ENCODE results near the gene ATG13.

ATG13 gene

DNA sequence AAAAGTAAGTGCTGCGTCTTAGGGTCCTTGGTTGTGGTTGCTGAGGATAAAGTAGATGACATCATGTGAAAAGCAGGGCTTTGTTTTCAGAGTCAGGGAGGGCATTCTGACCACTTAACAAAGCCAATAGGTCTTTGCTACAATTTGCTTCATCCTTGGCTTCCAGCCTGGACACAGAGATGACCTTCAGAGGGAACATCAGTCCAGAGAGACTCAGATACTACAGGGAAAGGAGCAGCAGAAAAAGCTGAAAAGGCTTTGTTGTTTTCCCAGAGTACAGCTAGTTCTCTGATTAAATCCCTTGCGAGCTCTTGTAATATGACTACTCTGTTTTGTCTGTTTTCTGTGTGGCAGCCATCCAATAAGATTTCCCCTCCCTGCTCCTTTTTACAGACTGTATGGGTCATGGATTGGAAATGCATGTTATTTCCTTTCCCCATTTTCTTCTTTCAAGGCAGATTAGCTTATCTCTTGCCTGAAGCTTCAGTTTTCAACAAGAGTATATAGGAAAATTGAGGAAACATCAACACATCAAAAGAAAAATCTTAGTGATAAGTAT lies 31.9 kb downstream of the ATG13 start:
- DNase-seq: no peak

GRCh38 chr11:46655631-46656030 lies 38.3 kb downstream of the ATG13 start:
- DNase-seq: no peak

DNA sequence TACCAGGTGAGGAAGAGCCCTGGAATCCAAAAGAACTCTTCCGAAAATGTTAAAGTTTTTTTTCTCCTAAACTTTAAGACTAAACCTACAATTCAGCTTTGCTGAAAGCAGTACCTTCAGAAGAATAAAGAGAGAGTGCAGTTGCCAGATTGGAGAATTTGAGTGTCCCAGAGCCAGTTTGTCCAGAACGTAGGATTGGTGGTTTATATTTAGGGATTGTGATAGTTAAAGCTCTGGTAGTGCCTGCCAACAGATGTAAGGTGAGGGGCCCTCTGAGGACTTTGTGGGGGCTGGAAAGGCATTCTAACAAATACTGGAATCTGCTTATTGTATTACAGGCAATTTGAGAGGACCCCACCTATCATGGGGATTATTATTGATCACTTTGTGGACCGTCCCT lies 39.8 kb downstream of the ATG13 start:
- no peak for DNase-seq

DNA sequence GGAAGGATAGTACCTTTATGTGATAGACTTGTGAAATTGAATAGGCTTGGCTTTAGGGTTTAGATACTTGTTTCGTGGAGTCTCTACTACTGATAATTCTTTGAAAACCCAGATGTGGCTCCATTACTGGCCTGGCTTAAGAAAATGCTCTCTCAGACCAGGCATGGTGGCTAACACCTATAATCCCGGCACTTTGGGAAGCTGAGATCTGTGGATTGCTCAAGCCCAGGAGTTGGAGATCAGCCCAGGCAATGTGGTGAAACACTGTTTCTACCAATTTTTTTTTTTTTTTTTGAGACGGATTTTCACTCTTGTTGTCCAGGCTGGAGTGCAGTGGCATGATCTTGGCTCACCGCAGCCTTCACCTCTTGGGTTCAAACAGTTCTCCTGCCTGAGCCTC lies 40.9 kb downstream of the ATG13 start:
- DNase-seq: no peak

DNA sequence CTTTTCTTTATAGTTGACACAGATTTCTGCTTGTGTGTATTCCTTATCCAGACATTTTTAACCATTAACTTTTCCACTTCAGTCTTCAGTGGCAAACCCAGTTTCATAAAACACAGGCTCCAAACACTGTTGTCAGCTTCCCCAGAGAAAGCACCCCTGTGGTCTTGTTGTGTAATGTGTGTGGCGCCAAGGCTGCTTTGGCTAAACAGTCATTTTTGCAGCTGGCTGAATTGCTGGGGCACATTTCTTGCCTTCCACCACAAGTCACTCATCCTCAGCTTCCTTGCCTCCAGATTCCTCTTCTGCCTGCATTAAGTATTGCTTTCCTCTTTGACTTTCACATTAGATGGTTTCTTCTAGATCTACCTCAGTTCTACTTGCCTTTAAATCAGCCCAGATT lies 42.6 kb downstream of the ATG13 start:
- peak; percentile 21 to 34 (median 27) for DNase-seq

- DNase-seq: no peak
Observed at GRCh38 chr11:46661836-46662235, 44.5 kb downstream of the ATG13 start.

DNA sequence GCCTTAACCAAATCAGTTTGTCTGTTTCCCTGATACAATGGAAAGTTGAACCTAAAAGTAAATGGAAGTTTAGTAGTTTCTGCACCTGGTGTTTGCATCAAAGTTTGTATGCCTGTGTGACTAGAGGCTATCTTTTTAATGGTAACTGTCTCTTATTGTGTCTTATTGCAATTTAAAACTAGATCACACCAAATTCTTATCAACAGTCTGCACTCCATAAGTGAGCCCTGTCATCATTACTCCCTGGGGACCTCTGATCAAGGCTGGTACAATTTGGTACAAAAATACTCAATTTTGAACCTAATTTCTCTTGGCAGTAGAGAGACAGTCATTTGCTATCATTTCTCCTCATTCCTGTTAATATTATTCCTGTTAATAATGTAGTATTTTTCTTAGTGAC lies 45.0 kb downstream of the ATG13 start:
- DNase-seq: no peak

- no peak for DNase-seq
Observed at GRCh38 chr11:46663277-46663940, 46.1 kb downstream of the ATG13 start.

DNA sequence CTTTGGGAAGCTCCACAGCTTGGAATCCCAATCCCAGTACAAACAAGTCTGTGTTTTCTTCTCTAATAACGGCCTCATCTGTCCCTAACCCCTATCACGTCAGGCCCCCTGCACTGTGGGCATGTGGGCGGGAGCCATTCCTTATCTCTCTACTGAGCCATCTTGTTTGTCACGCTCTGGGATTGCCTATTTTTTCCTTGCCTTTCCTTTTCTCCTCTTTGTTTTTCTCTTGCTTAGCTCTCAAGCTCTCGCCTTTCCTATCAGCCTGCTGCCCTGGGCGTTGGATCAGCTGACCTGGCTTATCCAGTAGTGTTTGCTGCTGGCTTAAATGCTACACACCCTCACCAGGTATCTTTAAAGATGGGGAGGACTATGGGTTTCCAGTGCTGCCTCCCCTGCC lies 47.3 kb downstream of the ATG13 start:
- DNase-seq: no peak

GRCh38 chr11:46665356-46665755 lies 48.0 kb downstream of the ATG13 start:
- no peak for DNase-seq

GRCh38 chr11:46666516-46666915 lies 49.2 kb downstream of the ATG13 start:
- no peak for DNase-seq

DNA sequence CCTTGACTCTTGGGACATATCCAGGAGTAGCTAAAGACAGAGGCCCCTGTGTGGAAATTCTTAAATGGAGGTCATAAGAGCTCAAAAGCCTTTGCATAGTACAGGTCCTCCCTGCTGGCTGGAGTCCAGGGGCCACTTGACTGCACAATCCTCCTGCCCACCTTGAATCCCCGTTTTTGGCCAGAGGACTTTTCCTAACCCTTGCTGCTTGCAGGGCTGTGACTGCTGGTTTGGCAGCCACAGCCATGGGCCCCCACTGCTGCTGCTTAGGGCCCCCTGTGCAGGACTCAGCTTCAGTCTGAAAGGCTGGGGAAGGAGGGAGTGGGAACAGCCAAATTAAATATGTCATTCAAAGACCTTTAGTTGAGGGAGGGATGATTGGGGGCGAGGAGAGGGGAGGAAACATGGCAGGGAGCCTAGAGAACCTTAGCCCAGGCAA lies 49.7 kb downstream of the ATG13 start:
- no peak for DNase-seq

DNA sequence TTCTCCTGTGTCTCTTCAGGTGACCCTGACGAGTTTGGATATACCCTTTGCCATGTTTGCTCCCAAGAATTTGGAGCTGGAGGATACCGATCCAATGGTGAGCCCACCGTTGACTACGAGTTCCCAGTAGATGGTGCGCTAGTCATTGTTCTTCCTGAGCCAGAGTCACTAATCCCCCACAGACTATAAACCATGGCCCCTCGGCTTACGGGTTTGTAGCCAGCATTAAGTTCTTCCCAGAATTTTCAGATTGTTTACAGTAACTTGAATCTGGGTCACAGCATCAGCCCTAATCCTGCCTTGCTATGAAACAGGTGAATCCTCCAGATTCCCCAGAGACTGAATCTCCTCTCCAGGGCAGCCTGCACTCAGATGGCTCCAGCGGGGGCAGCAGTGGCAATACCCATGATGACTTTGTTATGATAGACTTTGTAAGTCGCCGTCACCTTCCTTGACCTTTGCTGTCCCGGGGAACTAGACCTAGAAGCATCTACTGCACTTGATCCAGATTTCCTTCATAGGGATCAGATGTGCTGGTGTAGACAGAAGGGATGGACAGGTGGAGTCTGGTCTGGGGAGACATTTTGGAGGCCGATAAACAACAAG lies 51.2 kb downstream of the ATG13 start:
- no peak for DNase-seq

DNA sequence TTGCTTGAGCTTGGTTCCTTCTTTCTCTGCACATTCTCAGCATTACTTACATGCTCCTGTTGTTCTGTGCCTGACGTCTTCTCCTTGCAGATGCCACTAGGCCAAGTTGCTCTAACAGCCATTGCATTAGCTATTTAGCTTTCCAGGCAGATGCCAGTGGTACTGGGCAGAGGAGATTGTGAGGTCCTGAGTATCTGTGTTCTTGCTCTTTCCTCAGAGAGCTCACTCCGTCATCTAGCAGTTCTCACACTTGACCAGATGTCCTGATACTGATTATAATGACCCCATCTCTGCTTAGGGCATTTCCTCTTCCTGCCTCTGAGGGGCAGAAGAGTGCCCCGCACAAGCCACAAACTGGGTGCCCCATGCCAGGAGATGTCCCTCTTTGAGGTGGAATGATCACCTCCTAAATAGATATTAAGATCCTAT lies 52.4 kb downstream of the ATG13 start:
- DNase-seq: peak; percentile 26 to 35 (median 26)

DNA sequence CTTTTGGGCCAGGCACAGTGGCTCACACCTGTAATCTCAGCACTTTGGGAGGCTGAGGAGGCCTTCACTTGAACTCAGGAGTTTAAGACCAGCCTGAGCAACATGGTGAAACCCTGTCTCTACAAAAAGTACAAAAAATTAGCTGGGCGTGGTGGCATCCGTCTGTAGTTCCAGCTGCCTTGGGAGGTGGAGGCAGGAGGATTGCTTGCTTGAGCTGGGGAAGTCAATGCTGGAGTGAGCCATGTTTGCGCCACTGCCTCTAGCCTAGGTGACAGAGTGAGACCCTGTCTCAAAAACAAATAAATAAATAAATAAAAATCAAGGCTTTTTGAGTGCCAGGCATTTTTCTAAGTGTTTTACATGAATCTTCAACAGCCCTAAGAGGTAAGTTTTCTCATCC lies 53.2 kb downstream of the ATG13 start:
- peak in 1 of 3 donors; percentile 3 for DNase-seq

DNA sequence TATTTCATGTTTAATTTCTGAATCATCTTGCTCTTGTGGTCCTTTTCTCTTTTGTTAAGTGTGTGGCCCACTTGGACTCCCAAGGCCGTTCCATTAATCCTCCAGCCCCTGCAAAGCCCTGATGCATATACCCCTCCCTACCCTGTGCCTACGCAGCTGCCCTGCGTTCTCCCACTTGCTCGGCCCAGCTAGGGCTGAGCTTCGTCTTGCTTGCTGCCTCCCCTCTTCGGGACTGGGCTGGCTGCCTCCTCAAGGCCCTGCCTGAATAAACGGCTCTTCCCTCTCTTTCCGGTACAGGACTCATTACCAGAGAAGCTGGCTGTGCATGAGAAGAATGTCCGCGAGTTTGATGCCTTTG lies 54.6 kb downstream of the ATG13 start:
- DNase-seq: no peak

- peak in 1 of 3 donors; percentile 6 for DNase-seq
Observed at GRCh38 chr11:46672381-46672839, 55.1 kb downstream of the ATG13 start.

DNA sequence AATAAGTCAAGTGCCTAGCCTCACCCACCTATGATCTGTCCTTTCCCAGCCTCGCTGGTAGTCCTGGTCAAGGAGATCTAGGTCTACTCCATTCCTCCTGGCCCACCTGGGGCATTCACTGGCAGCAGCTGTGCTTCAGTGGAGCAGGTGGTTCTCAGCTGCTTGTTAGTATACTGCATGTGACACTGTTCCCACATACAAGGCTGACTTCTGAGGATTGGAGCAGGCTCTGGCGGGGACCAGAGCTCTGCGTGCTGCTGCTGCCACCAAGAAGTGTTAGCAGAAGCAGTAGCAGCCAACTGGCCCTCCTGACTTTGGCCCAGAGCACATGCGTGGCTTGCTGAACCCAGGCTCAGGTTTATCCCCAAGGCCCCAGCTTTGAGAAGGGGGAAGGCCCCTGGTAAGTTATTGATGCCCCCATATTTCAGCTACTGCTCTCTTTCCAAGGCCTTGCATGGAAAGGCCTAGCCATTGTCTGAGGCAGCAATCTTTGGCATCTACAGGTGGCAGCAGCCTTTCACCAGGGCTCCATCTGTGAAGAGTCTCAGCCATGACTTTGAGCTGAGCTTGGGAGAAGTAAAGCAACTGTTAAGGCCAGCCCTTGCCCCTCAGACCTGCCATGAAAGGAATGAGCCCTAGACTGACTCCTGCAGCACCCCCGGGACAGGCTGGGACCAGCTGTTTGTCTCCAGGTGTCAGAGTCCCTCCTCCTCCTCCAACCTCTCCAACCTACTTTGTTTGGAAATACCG lies 56.5 kb downstream of the ATG13 start:
- DNase-seq: no peak

- DNase-seq: peak; percentile 23 to 32 (median 25)
Observed at GRCh38 chr11:46674463-46675287, 57.3 kb downstream of the ATG13 start.

GRCh38 chr11:46675288-46675851 lies 58.0 kb downstream of the ATG13 start:
- DNase-seq: peak; percentile 54 to 79 (median 56)

DNA sequence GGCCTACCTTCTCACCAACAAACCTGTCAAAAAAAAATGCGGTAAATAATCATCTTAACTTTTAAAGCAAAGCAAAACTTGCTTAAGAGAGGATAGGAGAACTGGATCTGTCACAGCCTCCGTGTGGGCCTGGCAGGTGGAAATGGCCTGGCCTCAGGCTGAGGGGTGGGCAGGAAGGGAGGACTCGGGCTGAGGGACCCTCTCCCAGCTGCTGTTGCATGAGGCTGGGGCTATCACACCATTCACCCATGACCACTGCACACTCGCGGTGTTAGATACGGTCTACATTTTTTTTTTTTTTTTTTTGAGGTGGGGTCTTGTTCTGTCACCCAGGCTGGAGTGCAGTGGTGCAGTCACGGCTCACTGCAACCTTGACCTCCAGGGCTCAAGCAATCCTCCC lies 58.6 kb downstream of the ATG13 start:
- DNase-seq: no peak

- DNase-seq: peak; percentile 71 to 73 (median 72)
Observed at GRCh38 chr11:46676436-46677158, 59.2 kb downstream of the ATG13 start.

All from suppressor macrophage treated with lipopolysaccharide for 1 hour (primary cell).